CD4-positive, alpha-beta T cell (primary cell): ENCODE data around the gene DTX3. TPM values are rescaled to one million over a fixed set of nuclear protein-coding genes. Genes with fewer than 3 reads are reported as not detected.

Experiments
- ATAC-seq: fragments of 200-7000 bp; cut with Tn5 transposase; one replicate; pipeline ENCODE4 v1.10.0; 2022; ENCODE audit warnings: mild to moderate bottlenecking; ENCODE audit not compliant: poor library complexity
- CTCF ChIA-PET: fragments of 350-600 bp; sonication (Branson Sonifier 250); formaldehyde crosslinking; loops from one replicate; lab custom pipeline; 2021; ENCODE audit warnings: antibody characterized with exemption, inconsistent platforms; lab: Charles Lee
- POLR2A ChIA-PET: fragments of 350-600 bp; sonication (Branson Sonifier 250); formaldehyde crosslinking; loops from one replicate; lab custom pipeline; 2021; ENCODE audit warnings: antibody characterized with exemption, inconsistent platforms; lab: Charles Lee
- DNase-seq, 14 experiments: peaks; one replicate each; pipeline ENCODE4 v3.0.0-alpha.2; 2013 to 2020; ENCODE audit warnings: mixed read lengths in 2 of 14
- H3K27ac ChIP-seq, 2 donors: one replicate each; pipeline versions ENCODE4 v1.5.1 to v1.7.0; 2013; ENCODE audit warnings: low read length in 2 of 2, low read depth in 1 of 2, mild to moderate bottlenecking in 1 of 2
- H3K27me3 ChIP-seq, 2 experiments: 1 replicate in 1 of 2; 2 replicates in 1 of 2; pipeline versions ENCODE4 v1.6.1 to v1.7.0; 2013; ENCODE audit warnings: low read length in 2 of 2, control low read depth in 1 of 2, mild to moderate bottlenecking in 1 of 2, moderate library complexity in 1 of 2; ENCODE audit not compliant: insufficient read depth in 2 of 2, control insufficient read depth in 1 of 2
- H3K36me3 ChIP-seq: one replicate; pipeline ENCODE4 v1.6.1; 2013; ENCODE audit warnings: low read length, control low read depth; ENCODE audit not compliant: insufficient read depth
- H3K4me1 ChIP-seq: one replicate; pipeline ENCODE4 v1.6.1; 2013; ENCODE audit warnings: low read length, control low read depth; ENCODE audit not compliant: insufficient read depth
- H3K4me3 ChIP-seq: one replicate; pipeline ENCODE4 v1.5.1; 2013; ENCODE audit warnings: mild to moderate bottlenecking, low read length, moderate library complexity
- H3K9me3 ChIP-seq, 2 experiments: 1 replicate in 1 of 2; 2 replicates in 1 of 2; pipeline versions ENCODE4 v1.6.1 to v1.7.0; 2013; ENCODE audit warnings: low read length in 2 of 2, mild to moderate bottlenecking in 2 of 2, control low read depth in 1 of 2, moderate library complexity in 1 of 2; ENCODE audit not compliant: control insufficient read depth in 1 of 2, insufficient read depth in 1 of 2
- H3K27ac Mint-ChIP-seq: one replicate; pipeline ENCODE4 v1.8.0; 2020; ENCODE audit warnings: mixed read lengths
- H3K27me3 Mint-ChIP-seq: one replicate; pipeline ENCODE4 v1.8.0; 2021; ENCODE audit warnings: mixed read lengths
- H3K36me3 Mint-ChIP-seq: one replicate; pipeline ENCODE4 v1.8.0; 2021; ENCODE audit warnings: low read depth, mixed read lengths
- H3K4me1 Mint-ChIP-seq: one replicate; pipeline ENCODE4 v1.8.0; 2021; ENCODE audit warnings: low read depth, mixed read lengths
- H3K4me3 Mint-ChIP-seq: one replicate; pipeline ENCODE4 v1.8.0; 2020; ENCODE audit warnings: mild to moderate bottlenecking, mixed read lengths
- H3K9me3 Mint-ChIP-seq: one replicate; pipeline ENCODE4 v1.8.0; 2020; ENCODE audit warnings: mixed read lengths
- CTCF ChIP-seq: fragments of 200-600 bp; IDR thresholded peaks from one replicate; pipeline ENCODE4 v1.8.0; 2022; ENCODE audit warnings: antibody characterized with exemption, mild to moderate bottlenecking
- intact Hi-C, 2 experiments: fragments of 100-400 bp; cut with DNase I in 1 of 2; cut with micrococcal nuclease in 1 of 2; formaldehyde crosslinking; loops; one replicate each; pipeline versions ENCODE4 v1.15.1 to v1.9.0; 2023 to 2025; cut with DNase I, micrococcal nuclease
- total RNA-seq, 174 experiments: library from RNA in 2 of 174; stranded (reverse) in 2 of 174; gene quantifications; one replicate each; pipeline ENCODE4 v1.2.3 and lab custom pipeline; 2021 to 2026

DTX3 gene
- total RNA-seq, 2 experiments from 2014 or later = 28.6 to 29.4 TPM

GRCh38 chr12:57571926-57572762, 32.5 kb upstream of the DTX3 start:
- ChIA-PET CTCF (no interaction called here), POLR2A (interaction anchor here (0.6 kb wide), 1 partner anchor 58 kb away, joined by 4 read pairs; no protein-coding TSS in a partner anchor)
- TF ChIP-seq CTCF = no peak
- peaks cover 4% of the 10 kb centered on the region for H3K36me3 Mint-ChIP-seq
- Histone ChIP-seq H3K36me3 (no peaks in the 10 kb centered on the region), H3K4me1 (no peaks in the 10 kb centered on the region), H3K4me3 (no peak overlapping the region), H3K9me3 (no peaks in the 10 kb centered on the region), H3K27ac (no peak overlapping the region), H3K27me3 (no peaks in the 10 kb centered on the region)
- H3K9me3 Mint-ChIP-seq = no peaks in the 10 kb centered on the region
- ATAC-seq (no peak), DNase-seq (no peak)
- no peak overlapping the region for H3K27ac Mint-ChIP-seq
- H3K4me3 Mint-ChIP-seq = no peak overlapping the region
- no peaks in the 10 kb centered on the region for H3K27me3 Mint-ChIP-seq
- no peaks in the 10 kb centered on the region for H3K4me1 Mint-ChIP-seq
- intact Hi-C loops = no loop called here

GRCh38 chr12:57574795-57575194, 29.8 kb upstream of the DTX3 start:
- no peaks in the 10 kb centered on the region for H3K9me3 Mint-ChIP-seq
- Histone ChIP-seq H3K4me1 (no peaks in the 10 kb centered on the region), H3K9me3 (no peaks in the 10 kb centered on the region), H3K4me3 (no peak overlapping the region), H3K27ac (no peak overlapping the region), H3K27me3 (no peaks in the 10 kb centered on the region), H3K36me3 (no peaks in the 10 kb centered on the region)
- intact Hi-C loops = no loop called here
- ChIA-PET CTCF (interaction anchor here (0.8 kb wide), 1 partner anchor 9 kb away, joined by 4 read pairs; no protein-coding TSS in a partner anchor), POLR2A (no interaction called here)
- TF ChIP-seq CTCF = no peak
- no peaks in the 10 kb centered on the region for H3K4me1 Mint-ChIP-seq
- no peak overlapping the region for H3K4me3 Mint-ChIP-seq
- no peak overlapping the region for H3K27ac Mint-ChIP-seq
- H3K36me3 Mint-ChIP-seq = no peaks in the 10 kb centered on the region
- no peak for ATAC-seq
- DNase-seq = no peak
- no peaks in the 10 kb centered on the region for H3K27me3 Mint-ChIP-seq

GRCh38 chr12:57575771-57576612, 28.6 kb upstream of the DTX3 start:
- TF ChIP-seq CTCF = no peak
- no peaks in the 10 kb centered on the region for H3K36me3 ChIP-seq
- H3K27ac ChIP-seq = no peak overlapping the region
- H3K9me3 ChIP-seq = no peaks in the 10 kb centered on the region
- Mint-ChIP-seq H3K4me3 (no peak overlapping the region), H3K36me3 (no peaks in the 10 kb centered on the region), H3K27me3 (no peaks in the 10 kb centered on the region), H3K27ac (no peak overlapping the region), H3K9me3 (no peaks in the 10 kb centered on the region), H3K4me1 (no peaks in the 10 kb centered on the region)
- no peak overlapping the region for H3K4me3 ChIP-seq
- DNase-seq = no peak
- H3K4me1 ChIP-seq = no peaks in the 10 kb centered on the region
- CTCF ChIA-PET = no interaction called here
- intact Hi-C loops = no loop called here
- POLR2A ChIA-PET = no interaction called here
- ATAC-seq = no peak
- no peaks in the 10 kb centered on the region for H3K27me3 ChIP-seq
